HEK293 (cell line): ENCODE measurements around the gene AP1G2.
A peak's percentile ranks its signal among the peaks of the same experiment; 100 is the strongest.

Experiments used
- BCL6B ChIP-seq: fragments of 450-650 bp; formaldehyde crosslinking; IDR thresholded peaks from 2 replicates; pipeline ENCODE4 v1.5.1; 2017; ENCODE audit warnings: missing biosample characterization, missing genetic modification characterization
- FEZF1 ChIP-seq: fragments of 450-650 bp; formaldehyde crosslinking; IDR thresholded peaks from 2 replicates; pipeline ENCODE4 v1.5.1; 2016; ENCODE audit warnings: missing biosample characterization, missing genetic modification characterization
- GFI1B ChIP-seq: fragments of 450-650 bp; formaldehyde crosslinking; IDR thresholded peaks from 2 replicates; pipeline ENCODE4 v1.5.1; 2016; ENCODE audit warnings: missing biosample characterization, missing genetic modification characterization
- HOXD13 ChIP-seq: sonication (generic); formaldehyde crosslinking; IDR thresholded peaks from 2 replicates; pipeline ENCODE4 v1.8.0; 2022; ENCODE audit warnings: missing genetic modification reagents, borderline replicate concordance
- KLF16 ChIP-seq: fragments of 450-650 bp; formaldehyde crosslinking; IDR thresholded peaks from 2 replicates; pipeline ENCODE4 v1.5.1; 2017; ENCODE audit warnings: missing biosample characterization, missing genetic modification characterization
- KLF17 ChIP-seq: fragments of 450-650 bp; formaldehyde crosslinking; IDR thresholded peaks from 2 replicates; pipeline ENCODE4 v1.5.1; 2016; ENCODE audit warnings: missing biosample characterization, missing genetic modification characterization
- RBAK ChIP-seq: fragments of 450-650 bp; formaldehyde crosslinking; IDR thresholded peaks from 2 replicates; pipeline ENCODE4 v1.5.1; 2016; ENCODE audit warnings: missing biosample characterization, missing genetic modification characterization
- SCRT1 ChIP-seq: fragments of 450-650 bp; formaldehyde crosslinking; IDR thresholded peaks from 2 replicates; pipeline ENCODE4 v1.5.1; 2016; ENCODE audit warnings: missing biosample characterization, missing genetic modification characterization, borderline replicate concordance
- SP7 ChIP-seq: fragments of 450-650 bp; formaldehyde crosslinking; IDR thresholded peaks from 2 replicates; pipeline ENCODE4 v1.5.1; 2016; ENCODE audit warnings: missing biosample characterization, missing genetic modification characterization
- ZBTB17 ChIP-seq: fragments of 450-650 bp; formaldehyde crosslinking; IDR thresholded peaks from 2 replicates; pipeline ENCODE4 v1.5.1; 2016; ENCODE audit warnings: missing biosample characterization, missing genetic modification characterization
- ZBTB20 ChIP-seq: fragments of 450-650 bp; formaldehyde crosslinking; IDR thresholded peaks from 2 replicates; pipeline ENCODE4 v1.5.1; 2016; ENCODE audit warnings: missing biosample characterization, missing genetic modification characterization
- ZBTB8A ChIP-seq: fragments of 450-650 bp; formaldehyde crosslinking; IDR thresholded peaks from 2 replicates; pipeline ENCODE4 v1.5.1; 2016; ENCODE audit warnings: missing biosample characterization, missing genetic modification characterization
- ZFHX2 ChIP-seq: fragments of 450-650 bp; formaldehyde crosslinking; conservative IDR thresholded peaks from 2 replicates; pipeline ENCODE4 v1.5.1; 2016; ENCODE audit warnings: missing biosample characterization, missing genetic modification characterization
- ZNF169 ChIP-seq: fragments of 450-650 bp; formaldehyde crosslinking; IDR thresholded peaks from 2 replicates; pipeline ENCODE4 v1.5.1; 2016; ENCODE audit warnings: missing biosample characterization, missing genetic modification characterization
- ZNF174 ChIP-seq: fragments of 450-650 bp; formaldehyde crosslinking; IDR thresholded peaks from 2 replicates; pipeline ENCODE4 v1.5.0; 2017; ENCODE audit warnings: missing biosample characterization, mild to moderate bottlenecking, missing genetic modification characterization
- ZNF211 ChIP-seq: fragments of 450-650 bp; formaldehyde crosslinking; IDR thresholded peaks from 2 replicates; pipeline ENCODE4 v1.5.1; 2016; ENCODE audit warnings: low read depth, missing biosample characterization, missing genetic modification characterization
- ZNF239 ChIP-seq: fragments of 450-650 bp; formaldehyde crosslinking; IDR thresholded peaks from 2 replicates; pipeline ENCODE4 v1.5.1; 2016; ENCODE audit warnings: missing biosample characterization, missing genetic modification characterization
- ZNF391 ChIP-seq: fragments of 450-650 bp; formaldehyde crosslinking; IDR thresholded peaks from 2 replicates; pipeline ENCODE4 v1.5.1; 2016; ENCODE audit warnings: low read depth, missing biosample characterization, missing genetic modification characterization, borderline replicate concordance
- ZNF473 ChIP-seq: fragments of 450-650 bp; formaldehyde crosslinking; IDR thresholded peaks from 2 replicates; pipeline ENCODE4 v1.5.1; 2017; ENCODE audit warnings: missing biosample characterization, missing genetic modification characterization
- ZNF548 ChIP-seq: fragments of 450-650 bp; formaldehyde crosslinking; IDR thresholded peaks from 2 replicates; pipeline ENCODE4 v1.5.1; 2016; ENCODE audit warnings: missing biosample characterization, missing genetic modification characterization
- ZNF549 ChIP-seq: fragments of 450-650 bp; IDR thresholded peaks from 2 replicates; pipeline ENCODE4 v1.5.1; 2018; ENCODE audit warnings: missing biosample characterization, missing genetic modification characterization, mild to moderate bottlenecking, inconsistent platforms, moderate library complexity
- ZNF580 ChIP-seq: fragments of 450-650 bp; formaldehyde crosslinking; IDR thresholded peaks from 2 replicates; pipeline ENCODE4 v1.5.1; 2016; ENCODE audit warnings: missing biosample characterization, missing genetic modification characterization
- ZNF621 ChIP-seq: fragments of 450-650 bp; formaldehyde crosslinking; IDR thresholded peaks from 2 replicates; pipeline ENCODE4 v1.5.1; 2017; ENCODE audit warnings: missing biosample characterization, missing genetic modification characterization
- ZNF701 ChIP-seq: fragments of 450-650 bp; formaldehyde crosslinking; IDR thresholded peaks from 2 replicates; pipeline ENCODE4 v1.5.1; 2016; ENCODE audit warnings: missing biosample characterization, missing genetic modification characterization
- ZNF747 ChIP-seq: fragments of 450-650 bp; formaldehyde crosslinking; IDR thresholded peaks from 2 replicates; pipeline ENCODE4 v1.5.1; 2016; ENCODE audit warnings: missing biosample characterization, missing genetic modification characterization
- ZSCAN18 ChIP-seq: fragments of 450-650 bp; formaldehyde crosslinking; IDR thresholded peaks from 2 replicates; pipeline ENCODE4 v1.5.1; 2016; ENCODE audit warnings: missing biosample characterization, missing genetic modification characterization
- TF ChIP-seq, protein P1 (sequence below): fragments of 450-650 bp; formaldehyde crosslinking; optimal IDR thresholded peaks from 2 replicates; pipeline ENCODE3; 2016; ENCODE audit warnings: missing biosample characterization, mild to moderate bottlenecking, missing genetic modification characterization
- TF ChIP-seq, protein P2 (sequence below): fragments of 450-650 bp; formaldehyde crosslinking; IDR thresholded peaks from 2 replicates; pipeline ENCODE4 v1.5.1; 2017; ENCODE audit warnings: missing biosample characterization, missing genetic modification characterization
- TF ChIP-seq, protein P3 (sequence below): fragments of 450-650 bp; formaldehyde crosslinking; IDR thresholded peaks from 2 replicates; pipeline ENCODE4 v1.5.1; 2016; ENCODE audit warnings: missing biosample characterization, missing genetic modification characterization, low read depth
- TF ChIP-seq, protein P4 (sequence below): fragments of 450-650 bp; formaldehyde crosslinking; IDR thresholded peaks from 2 replicates; pipeline ENCODE4 v1.5.1; 2016; ENCODE audit warnings: missing biosample characterization, missing genetic modification characterization

Gene AP1G2

DNA sequence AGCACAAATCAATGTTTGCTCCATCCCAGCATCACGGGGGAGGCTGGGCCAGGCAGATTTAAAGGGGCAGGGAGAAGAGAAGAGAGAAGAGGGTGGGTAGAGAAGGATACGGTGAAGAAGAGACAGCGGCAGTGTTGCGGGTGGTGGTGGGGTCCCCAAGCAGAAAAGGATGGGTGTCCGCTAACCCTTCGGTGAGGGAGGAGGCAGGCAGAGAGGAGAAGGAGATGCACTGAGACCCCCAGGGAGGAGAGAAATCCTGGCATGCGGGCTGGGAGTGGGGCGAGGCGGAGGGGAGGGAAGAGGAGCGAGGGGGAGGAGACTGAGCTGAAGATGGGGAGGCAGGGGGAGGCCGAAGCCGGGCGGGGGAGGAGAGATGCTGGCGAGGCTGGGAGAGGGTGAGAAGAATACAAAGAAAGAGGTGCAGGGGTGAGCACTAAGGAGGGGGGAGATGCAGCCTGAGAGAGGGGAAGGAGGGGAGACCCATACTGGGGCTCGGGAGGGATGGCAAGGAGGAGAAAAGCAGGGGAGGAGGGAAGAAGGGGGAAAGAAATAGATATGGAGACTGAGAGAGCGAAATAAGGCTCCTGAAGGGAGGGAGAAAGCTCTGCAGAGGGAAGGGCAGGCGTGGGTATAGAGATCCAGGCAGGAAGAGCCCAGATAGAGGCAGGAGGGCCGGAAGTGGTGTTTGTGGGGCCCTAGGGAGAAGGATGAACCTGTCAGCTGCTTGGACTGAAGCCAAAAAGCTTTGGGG lies 11.1 kb upstream of the AP1G2 start, which contains the start of gene JPH4 (continued):
- no peak for TF ChIP-seq BCL6B (tag by site-specific recombination)
- TF ChIP-seq GFI1B (tag by site-specific recombination), result no peak
- TF ChIP-seq ZNF391 (tag by site-specific recombination), result no peak
- TF ChIP-seq ZNF174 (tag by site-specific recombination), result no peak
- TF ChIP-seq, protein P1, sequence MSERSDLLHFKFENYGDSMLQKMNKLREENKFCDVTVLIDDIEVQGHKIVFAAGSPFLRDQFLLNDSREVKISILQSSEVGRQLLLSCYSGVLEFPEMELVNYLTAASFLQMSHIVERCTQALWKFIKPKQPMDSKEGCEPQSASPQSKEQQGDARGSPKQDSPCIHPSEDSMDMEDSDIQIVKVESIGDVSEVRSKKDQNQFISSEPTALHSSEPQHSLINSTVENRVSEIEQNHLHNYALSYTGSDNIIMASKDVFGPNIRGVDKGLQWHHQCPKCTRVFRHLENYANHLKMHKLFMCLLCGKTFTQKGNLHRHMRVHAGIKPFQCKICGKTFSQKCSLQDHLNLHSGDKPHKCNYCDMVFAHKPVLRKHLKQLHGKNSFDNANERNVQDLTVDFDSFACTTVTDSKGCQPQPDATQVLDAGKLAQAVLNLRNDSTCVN (tag by site-specific recombination), result no peak
- TF ChIP-seq ZNF621, result no peak
- no peak for TF ChIP-seq ZNF580 (tag by site-specific recombination)
- no peak for TF ChIP-seq FEZF1 (tag by site-specific recombination)
- TF ChIP-seq, protein P2, sequence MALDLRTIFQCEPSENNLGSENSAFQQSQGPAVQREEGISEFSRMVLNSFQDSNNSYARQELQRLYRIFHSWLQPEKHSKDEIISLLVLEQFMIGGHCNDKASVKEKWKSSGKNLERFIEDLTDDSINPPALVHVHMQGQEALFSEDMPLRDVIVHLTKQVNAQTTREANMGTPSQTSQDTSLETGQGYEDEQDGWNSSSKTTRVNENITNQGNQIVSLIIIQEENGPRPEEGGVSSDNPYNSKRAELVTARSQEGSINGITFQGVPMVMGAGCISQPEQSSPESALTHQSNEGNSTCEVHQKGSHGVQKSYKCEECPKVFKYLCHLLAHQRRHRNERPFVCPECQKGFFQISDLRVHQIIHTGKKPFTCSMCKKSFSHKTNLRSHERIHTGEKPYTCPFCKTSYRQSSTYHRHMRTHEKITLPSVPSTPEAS, result no peak
- TF ChIP-seq ZSCAN18, result no peak
- no peak for TF ChIP-seq ZBTB8A (tag by site-specific recombination)
- TF ChIP-seq ZNF473, result no peak
- TF ChIP-seq KLF16, result no peak
- no peak for TF ChIP-seq ZNF701
- no peak for TF ChIP-seq ZNF239 (tag by site-specific recombination)
- TF ChIP-seq ZNF747 (tag by site-specific recombination), result no peak
- no peak for TF ChIP-seq ZNF549 (tag by site-specific recombination)
- TF ChIP-seq HOXD13, result no peak
- TF ChIP-seq, protein P3, sequence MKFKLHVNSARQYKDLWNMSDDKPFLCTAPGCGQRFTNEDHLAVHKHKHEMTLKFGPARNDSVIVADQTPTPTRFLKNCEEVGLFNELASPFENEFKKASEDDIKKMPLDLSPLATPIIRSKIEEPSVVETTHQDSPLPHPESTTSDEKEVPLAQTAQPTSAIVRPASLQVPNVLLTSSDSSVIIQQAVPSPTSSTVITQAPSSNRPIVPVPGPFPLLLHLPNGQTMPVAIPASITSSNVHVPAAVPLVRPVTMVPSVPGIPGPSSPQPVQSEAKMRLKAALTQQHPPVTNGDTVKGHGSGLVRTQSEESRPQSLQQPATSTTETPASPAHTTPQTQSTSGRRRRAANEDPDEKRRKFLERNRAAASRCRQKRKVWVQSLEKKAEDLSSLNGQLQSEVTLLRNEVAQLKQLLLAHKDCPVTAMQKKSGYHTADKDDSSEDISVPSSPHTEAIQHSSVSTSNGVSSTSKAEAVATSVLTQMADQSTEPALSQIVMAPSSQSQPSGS (tag by site-specific recombination), result no peak
- TF ChIP-seq SCRT1 (tag by site-specific recombination), result no peak
- no peak for TF ChIP-seq ZNF548 (tag by site-specific recombination)
- no peak for TF ChIP-seq ZNF169
- peak; percentile 43; the same call in 1 of the 2 replicates for TF ChIP-seq ZFHX2
- TF ChIP-seq KLF17 (tag by site-specific recombination), result no peak
- TF ChIP-seq, protein P4, sequence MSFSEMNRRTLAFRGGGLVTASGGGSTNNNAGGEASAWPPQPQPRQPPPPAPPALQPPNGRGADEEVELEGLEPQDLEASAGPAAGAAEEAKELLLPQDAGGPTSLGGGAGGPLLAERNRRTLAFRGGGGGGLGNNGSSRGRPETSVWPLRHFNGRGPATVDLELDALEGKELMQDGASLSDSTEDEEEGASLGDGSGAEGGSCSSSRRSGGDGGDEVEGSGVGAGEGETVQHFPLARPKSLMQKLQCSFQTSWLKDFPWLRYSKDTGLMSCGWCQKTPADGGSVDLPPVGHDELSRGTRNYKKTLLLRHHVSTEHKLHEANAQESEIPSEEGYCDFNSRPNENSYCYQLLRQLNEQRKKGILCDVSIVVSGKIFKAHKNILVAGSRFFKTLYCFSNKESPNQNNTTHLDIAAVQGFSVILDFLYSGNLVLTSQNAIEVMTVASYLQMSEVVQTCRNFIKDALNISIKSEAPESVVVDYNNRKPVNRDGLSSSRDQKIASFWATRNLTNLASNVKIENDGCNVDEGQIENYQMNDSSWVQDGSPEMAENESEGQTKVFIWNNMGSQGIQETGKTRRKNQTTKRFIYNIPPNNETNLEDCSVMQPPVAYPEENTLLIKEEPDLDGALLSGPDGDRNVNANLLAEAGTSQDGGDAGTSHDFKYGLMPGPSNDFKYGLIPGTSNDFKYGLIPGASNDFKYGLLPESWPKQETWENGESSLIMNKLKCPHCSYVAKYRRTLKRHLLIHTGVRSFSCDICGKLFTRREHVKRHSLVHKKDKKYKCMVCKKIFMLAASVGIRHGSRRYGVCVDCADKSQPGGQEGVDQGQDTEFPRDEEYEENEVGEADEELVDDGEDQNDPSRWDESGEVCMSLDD (tag by site-specific recombination), result no peak
- no peak for TF ChIP-seq ZNF211 (tag by site-specific recombination)
- TF ChIP-seq ZBTB20, result no peak
- TF ChIP-seq SP7 (tag by site-specific recombination), result no peak
- TF ChIP-seq RBAK, result no peak
- TF ChIP-seq ZBTB17 (tag by site-specific recombination), result peak; percentile 83
